Measurements from ENCODE around the gene LAMA2. TPM values are rescaled to one million over a fixed set of nuclear protein-coding genes. Genes with fewer than 3 reads are reported as not detected.

The LAMA2 gene
- total RNA-seq, 1 donor from 2014 or later, result 1.4 TPM

GRCh38 chr6:129508477-129509145, 625.7 kb downstream of the LAMA2 start:
- intact Hi-C loops (cut with micrococcal nuclease), result no loop called here

GRCh38 chr6:129510950-129511349, 628.0 kb downstream of the LAMA2 start:
- intact Hi-C loops (cut with micrococcal nuclease), result no loop called here

GRCh38 chr6:129513471-129513870, 630.5 kb downstream of the LAMA2 start:
- intact Hi-C loops (cut with micrococcal nuclease), result no loop called here

- intact Hi-C loops (cut with micrococcal nuclease), result no loop called here
These were observed 632.1 kb downstream of the LAMA2 start for GRCh38 chr6:129515004-129515403.

- intact Hi-C loops (cut with micrococcal nuclease), result no loop called here
These were observed 633.1 kb downstream of the LAMA2 start for GRCh38 chr6:129516005-129516404.

- intact Hi-C loops (cut with micrococcal nuclease), result no loop called here
These were observed 633.8 kb downstream of the LAMA2 start for GRCh38 chr6:129516787-129517186.

GRCh38 chr6:129517288-129517687, 634.4 kb downstream of the LAMA2 start:
- intact Hi-C loops (cut with micrococcal nuclease), result no loop called here

- intact Hi-C loops (cut with micrococcal nuclease), result no loop called here
These were observed 636.8 kb downstream of the LAMA2 start for GRCh38 chr6:129519750-129520149.

GRCh38 chr6:129521946-129522345, 639.0 kb downstream of the LAMA2 start:
- intact Hi-C loops (cut with micrococcal nuclease), result no loop called here

- intact Hi-C loops (cut with micrococcal nuclease), result no loop called here
These were observed 640.9 kb downstream of the LAMA2 start for GRCh38 chr6:129523816-129524215.

GRCh38 chr6:129525055-129525454, 642.1 kb downstream of the LAMA2 start:
- intact Hi-C loops (cut with micrococcal nuclease), result no loop called here

- intact Hi-C loops (cut with micrococcal nuclease), result no loop called here
These were observed 652.0 kb downstream of the LAMA2 start for GRCh38 chr6:129534926-129535325.

- intact Hi-C loops (cut with micrococcal nuclease), result no loop called here
These were observed 653.3 kb downstream of the LAMA2 start for GRCh38 chr6:129536271-129536670.

GRCh38 chr6:129539032-129539431, 656.1 kb downstream of the LAMA2 start:
- intact Hi-C loops (cut with micrococcal nuclease), result no loop called here

GRCh38 chr6:129542705-129543104, 659.8 kb downstream of the LAMA2 start:
- intact Hi-C loops (cut with micrococcal nuclease), result no loop called here

- intact Hi-C loops (cut with micrococcal nuclease), result no loop called here
These were observed 661.0 kb downstream of the LAMA2 start for GRCh38 chr6:129543981-129544380.

GRCh38 chr6:129544892-129545612, 662.1 kb downstream of the LAMA2 start:
- intact Hi-C loops (cut with micrococcal nuclease), result no loop called here

- intact Hi-C loops (cut with micrococcal nuclease), result no loop called here
These were observed 663.8 kb downstream of the LAMA2 start for GRCh38 chr6:129546702-129547101.

- intact Hi-C loops (cut with micrococcal nuclease), result no loop called here
These were observed 668.5 kb downstream of the LAMA2 start for GRCh38 chr6:129551486-129551885.

- intact Hi-C loops (cut with micrococcal nuclease), result no loop called here
These were observed 669.5 kb downstream of the LAMA2 start for GRCh38 chr6:129552413-129552812.

- intact Hi-C loops (cut with micrococcal nuclease), result no loop called here
These were observed 672.4 kb downstream of the LAMA2 start for GRCh38 chr6:129555206-129555832.

- intact Hi-C loops (cut with micrococcal nuclease), result no loop called here
These were observed 675.3 kb downstream of the LAMA2 start for GRCh38 chr6:129558248-129558647.

GRCh38 chr6:129565366-129565765, 682.4 kb downstream of the LAMA2 start:
- intact Hi-C loops (cut with micrococcal nuclease), result no loop called here

Data from T-helper 2 cell treated with Interferon-gamma antibody and Interleukin-4, amounts not matched to agents 100 ng/mL and 5 ng/mL, for 36 hours (primary cell).